Adrenal gland (tissue), 12 donors: ENCODE data around the gene LYRM2. TPM values are rescaled to one million over a fixed set of nuclear protein-coding genes. Genes with fewer than 3 reads are reported as not detected.

Source experiments
- DNase-seq, 7 donors: peaks; one replicate each; pipeline ENCODE4 v3.0.0-alpha.2; 2019 to 2020
- H3K27ac ChIP-seq, 5 donors: fragments of 200-600 bp; sonication (generic) in 4 of 5; 1 replicate in 3 of 5; 2 replicates in 2 of 5; pipeline versions ENCODE4 v1.5.1 to v1.8.0; 2016 to 2020; ENCODE audit warnings: mild to moderate bottlenecking in 1 of 5
- H3K27me3 ChIP-seq: fragments of 200-600 bp; 2 replicates; pipeline ENCODE4 v1.8.0; 2021
- H3K36me3 ChIP-seq, 2 donors: fragments of 200-600 bp; replicated peaks in 1 of 2; 1 replicate in 1 of 2; 2 replicates in 1 of 2; pipeline versions ENCODE4 v1.5.1 to v1.8.0; 2018 to 2022
- H3K4me1 ChIP-seq, 2 donors: fragments of 200-600 bp; replicated peaks in 1 of 2; 1 replicate in 1 of 2; 2 replicates in 1 of 2; pipeline versions ENCODE4 v1.5.1 to v1.8.0; 2018 to 2021
- H3K4me3 ChIP-seq, 4 donors: fragments of 200-600 bp; sonication (generic) in 3 of 4; one replicate each; pipeline ENCODE4 v1.5.1; 2016 to 2018
- H3K9me3 ChIP-seq, 3 donors: fragments of 200-600 bp; sonication (generic) in 1 of 3; replicated peaks in 1 of 3; 1 replicate in 2 of 3; 2 replicates in 1 of 3; pipeline versions ENCODE4 v1.5.1 to v1.8.0; 2016 to 2021
- POLR2A ChIP-seq, 2 donors: fragments of 450-650 bp; IDR thresholded peaks; one replicate each; pipeline ENCODE4 v1.6.1; 2017; ENCODE audit warnings: antibody characterized with exemption in 2 of 2, mild to moderate bottlenecking in 2 of 2, moderate library complexity in 1 of 2
- WGBS, 4 donors: extraction: QIAGEN DNeasy Blood & Tissue Kit in 2 of 4; methylation state at CpG; one replicate each; pipeline versions ENCODE4 v1.1.5 to v1.1.7; 2013 to 2017; 5-methylcytosine and 5-hydroxymethylcytosine counted together
- intact Hi-C, 2 donors: fragments of 100-400 bp; cut with DNase I; formaldehyde crosslinking; loops; one replicate each; pipeline versions ENCODE4 v1.14.1 to v1.15.0; 2022 to 2023
- polyA plus RNA-seq, 3 donors: library from polyadenylated mRNA; stranded (reverse); fragments of 200-250 nt in 2 of 3; fragments of 350-450 nt in 1 of 3; fragmentation: Illumina TruSeq in 1 of 3; extraction: RNeasy Lipid Tissue Mini Kit (QIAGEN cat#74804) in 1 of 3; gene quantifications; one replicate each; pipeline ENCODE4 v1.2.3, GENCODE V29; 2013 to 2014
- total RNA-seq, 9 donors: library from RNA; depleted of rRNA in 4 of 9; stranded (reverse); fragments of >200 nt in 4 of 9; fragments of 120-200 nt in 1 of 9; fragmentation: NEBNext Ultra II Directional in 1 of 9; extraction: Animal tissue kit (Norgen Biotek cat#: 25700) in 1 of 9; gene quantifications; one replicate each; pipeline versions ENCODE4 v1.1.0 to v1.2.4, GENCODE V29; 2013 to 2023
- TF ChIP-seq, protein P1 (sequence below), 6 experiments: fragments of 450-650 bp in 4 of 6; fragments of 200-600 bp in 2 of 6; sonication (generic) in 1 of 6; IDR thresholded peaks; 1 replicate in 5 of 6; 2 replicates in 1 of 6; pipeline versions ENCODE4 v1.5.1 to v1.8.0; 2016 to 2021; ENCODE audit warnings: antibody characterized with exemption in 6 of 6, mild to moderate bottlenecking in 2 of 6, moderate library complexity in 1 of 6
- donor health status: healthy with polysubstance abuse.
- donor health status: Bipolar disorder and iron deficiency.
- donor health status: DM: yes; HTN: yes; CAD: no.
- donor health status: DM: no; HTN: no; CAD: no.
- donor health status: DM: no; HTN: no; CAD: no.
- donor health status: DM: yes; HTN: yes; CAD: no.

Gene LYRM2
- total and polyA plus RNA-seq, 12 donors = 10.2 to 97.7 (median 40.3) TPM

DNA sequence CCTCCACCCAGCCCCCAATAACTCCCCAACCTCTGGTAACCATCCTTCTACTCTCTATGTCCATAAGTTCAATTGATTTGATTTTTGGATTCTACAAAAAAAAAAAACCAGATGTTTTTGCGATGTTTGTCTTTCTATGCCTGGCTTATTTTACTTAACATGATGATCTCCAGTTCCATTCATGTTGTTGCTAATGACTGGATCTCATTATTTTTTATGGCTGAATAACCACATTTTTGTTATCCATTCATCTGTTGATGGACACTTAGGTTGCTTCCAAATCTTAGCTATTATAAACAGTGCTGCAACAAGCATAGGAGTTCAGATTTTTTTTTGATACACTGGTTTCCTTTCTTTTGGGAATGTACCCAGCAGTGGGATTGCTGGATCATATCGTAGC is 98.8 kb downstream of the LYRM2 start:
- DNase-seq = no peak
- no peak for TF ChIP-seq POLR2A (IDR thresholded peaks at IDR 0.05)
- TF ChIP-seq, protein P1, sequence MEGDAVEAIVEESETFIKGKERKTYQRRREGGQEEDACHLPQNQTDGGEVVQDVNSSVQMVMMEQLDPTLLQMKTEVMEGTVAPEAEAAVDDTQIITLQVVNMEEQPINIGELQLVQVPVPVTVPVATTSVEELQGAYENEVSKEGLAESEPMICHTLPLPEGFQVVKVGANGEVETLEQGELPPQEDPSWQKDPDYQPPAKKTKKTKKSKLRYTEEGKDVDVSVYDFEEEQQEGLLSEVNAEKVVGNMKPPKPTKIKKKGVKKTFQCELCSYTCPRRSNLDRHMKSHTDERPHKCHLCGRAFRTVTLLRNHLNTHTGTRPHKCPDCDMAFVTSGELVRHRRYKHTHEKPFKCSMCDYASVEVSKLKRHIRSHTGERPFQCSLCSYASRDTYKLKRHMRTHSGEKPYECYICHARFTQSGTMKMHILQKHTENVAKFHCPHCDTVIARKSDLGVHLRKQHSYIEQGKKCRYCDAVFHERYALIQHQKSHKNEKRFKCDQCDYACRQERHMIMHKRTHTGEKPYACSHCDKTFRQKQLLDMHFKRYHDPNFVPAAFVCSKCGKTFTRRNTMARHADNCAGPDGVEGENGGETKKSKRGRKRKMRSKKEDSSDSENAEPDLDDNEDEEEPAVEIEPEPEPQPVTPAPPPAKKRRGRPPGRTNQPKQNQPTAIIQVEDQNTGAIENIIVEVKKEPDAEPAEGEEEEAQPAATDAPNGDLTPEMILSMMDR (IDR thresholded peaks at IDR 0.05) = no peak
- Histone ChIP-seq H3K4me3 (no peak overlapping the region), H3K4me1 (no peaks in the 10 kb centered on the region), H3K36me3 (no peaks in the 10 kb centered on the region), H3K27ac (no peak overlapping the region), H3K27me3 (no peaks in the 10 kb centered on the region), H3K9me3 (no peaks in the 10 kb centered on the region)
- intact Hi-C loops = no loop called here
- 92 to 98% (median 96%) methylated on average over 2 of the region's 2 CpGs for WGBS, 4 donors

DNA sequence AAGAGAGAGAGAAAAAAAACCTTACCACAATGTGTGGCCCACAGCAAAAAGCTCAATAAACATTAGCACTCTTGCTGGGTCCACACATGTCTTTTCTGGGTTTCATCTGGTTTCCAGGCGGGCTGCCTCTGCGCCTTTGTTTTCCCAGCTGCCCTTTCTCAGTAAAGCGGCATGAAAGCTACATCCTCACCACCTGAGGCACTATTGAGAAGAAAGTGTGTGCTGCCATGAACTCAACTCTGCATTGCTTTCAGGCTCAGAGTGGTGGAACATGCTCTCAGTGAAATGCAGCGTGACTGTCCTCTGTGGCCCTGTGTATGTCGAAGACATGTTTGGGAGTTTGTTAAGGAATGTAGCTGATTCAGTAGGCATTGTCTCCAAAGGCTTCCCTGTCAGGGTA is 102.3 kb downstream of the LYRM2 start:
- no peak for DNase-seq
- WGBS, 4 donors = 88 to 97% (median 88%) methylated on average over 4 to 5 of the region's 5 CpGs
- intact Hi-C loops = no loop called here

DNA sequence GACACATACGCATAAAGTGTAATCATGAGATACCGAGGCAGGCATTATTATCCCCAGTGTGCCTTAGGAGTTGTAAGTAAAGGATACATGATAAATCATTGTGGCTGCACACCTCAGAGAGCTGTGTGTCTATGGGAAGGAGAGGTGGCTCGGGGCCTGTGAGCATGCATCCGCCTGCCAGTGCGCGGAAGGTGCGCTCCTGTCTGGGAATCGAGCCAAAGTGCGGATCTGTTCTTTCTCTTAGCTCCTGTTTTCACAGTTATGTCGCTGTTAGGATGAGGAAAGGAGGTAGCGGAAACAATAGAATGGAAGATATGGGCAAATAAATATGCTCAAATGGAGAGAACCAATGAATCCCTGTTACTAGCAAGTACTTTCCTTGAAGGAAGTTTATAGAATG is 107.6 kb downstream of the LYRM2 start:
- Histone ChIP-seq H3K9me3 (no peaks in the 10 kb centered on the region), H3K4me3 (no peak overlapping the region), H3K4me1 (no peaks in the 10 kb centered on the region), H3K27me3 (no peaks in the 10 kb centered on the region), H3K27ac (no peak overlapping the region), H3K36me3 (no peaks in the 10 kb centered on the region)
- no peak for DNase-seq
- WGBS, 4 donors = 90 to 98% (median 94%) methylated on average over 11 of the region's 11 CpGs
- intact Hi-C loops = no loop called here
- TF ChIP-seq, protein P1 (IDR thresholded peaks at IDR 0.05) = no peak
- no peak for TF ChIP-seq POLR2A (IDR thresholded peaks at IDR 0.05)

More for the DNA sequence above, 102.3 kb downstream of the LYRM2 start:
- no peak overlapping the region for H3K4me3 ChIP-seq
- H3K9me3 ChIP-seq = no peaks in the 10 kb centered on the region
- H3K36me3 ChIP-seq = no peaks in the 10 kb centered on the region
- TF ChIP-seq, protein P1 (IDR thresholded peaks at IDR 0.05) = no peak
- no peak for TF ChIP-seq POLR2A (IDR thresholded peaks at IDR 0.05)
- H3K4me1 ChIP-seq = no peaks in the 10 kb centered on the region
- H3K27me3 ChIP-seq = no peaks in the 10 kb centered on the region
- H3K27ac ChIP-seq = no peak overlapping the region

DNA sequence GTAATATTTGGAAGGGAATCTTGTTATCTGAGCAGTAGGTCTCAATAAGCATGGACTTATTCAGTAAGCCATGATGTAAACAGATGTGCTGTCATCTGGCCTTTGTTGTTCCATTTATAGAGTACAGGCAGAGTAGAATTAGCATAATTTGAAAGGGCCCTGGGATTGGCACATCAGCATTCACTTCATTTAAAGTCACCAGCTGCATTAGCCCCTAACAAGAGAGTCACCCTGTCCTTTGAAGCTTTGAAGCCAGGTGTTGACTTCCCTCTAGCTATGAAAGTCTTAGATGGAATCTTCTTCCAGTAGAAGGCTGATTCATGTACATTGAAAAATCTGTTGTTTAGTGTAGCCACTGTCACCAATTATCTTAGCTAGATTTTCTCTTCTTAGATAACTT is 109.7 kb downstream of the LYRM2 start:
- DNase-seq = no peak
- intact Hi-C loops = no loop called here

More for the DNA sequence above, 109.7 kb downstream of the LYRM2 start:
- Histone ChIP-seq H3K4me1 (no peaks in the 10 kb centered on the region), H3K27me3 (no peaks in the 10 kb centered on the region), H3K27ac (no peak overlapping the region), H3K9me3 (no peaks in the 10 kb centered on the region), H3K36me3 (no peaks in the 10 kb centered on the region), H3K4me3 (no peak overlapping the region)
- no peak for TF ChIP-seq POLR2A (IDR thresholded peaks at IDR 0.05)
- TF ChIP-seq, protein P1 (IDR thresholded peaks at IDR 0.05) = no peak
